ENCODE results near the gene RABGAP1L. TPM values are rescaled to one million over a fixed set of nuclear protein-coding genes. Genes with fewer than 3 reads are reported as not detected.

Gene RABGAP1L
- polyA plus RNA-seq, 1 donor (not counting 4 experiments of a cell fraction or from before 2014, with no cell fraction given) = 24.2 TPM

DNA sequence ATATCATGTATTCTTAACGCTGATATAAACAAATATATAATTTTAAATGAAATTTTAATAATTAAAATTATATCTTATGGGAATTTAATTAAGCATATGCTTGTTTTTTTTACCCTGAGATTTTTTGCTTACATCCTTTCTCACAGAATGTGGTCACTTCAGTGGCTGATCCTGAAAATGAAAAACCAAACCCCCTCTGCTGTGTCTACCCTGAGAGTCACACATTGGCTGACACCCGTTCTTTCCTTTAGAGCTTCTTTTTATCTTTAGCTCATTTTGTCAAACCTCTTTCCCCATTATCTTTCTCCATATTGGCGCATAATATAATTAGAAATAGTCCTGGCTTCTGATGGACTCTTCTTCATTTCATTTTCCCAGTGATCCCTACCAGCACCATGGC, 829.7 kb downstream of the RABGAP1L start:
- Histone ChIP-seq H2AFZ (ENCODE audit: control insufficient read depth, low read length) (no peak overlapping the region), H3K4me3 (ENCODE audit: control insufficient read depth in 2 of 3, extremely low read depth in 1 of 3, insufficient read depth in 2 of 3, low read depth in 1 of 3, low read length in 3 of 3) (no peak overlapping the region), H3K4me1 (ENCODE audit: control insufficient read depth, extremely low read depth, insufficient read depth, low read length) (peaks cover 6% of the 10 kb centered on the region), H3K9ac (ENCODE audit: control insufficient read depth, extremely low read depth, insufficient read depth, low read length) (no peak overlapping the region), H3K4me2 (ENCODE audit: control insufficient read depth, extremely low read depth, insufficient read depth, low read depth, low read length) (no peak overlapping the region), H3K36me3 (ENCODE audit: control insufficient read depth in 2 of 2, extremely low read depth in 1 of 2, insufficient read depth in 2 of 2, low read length in 2 of 2) (no peaks in the 10 kb centered on the region), H4K20me1 (ENCODE audit: control insufficient read depth, extremely low read depth, insufficient read depth, low read length) (no peaks in the 10 kb centered on the region), H3K27me3 (ENCODE audit: control insufficient read depth, extremely low read depth, insufficient read depth, low read length) (no peaks in the 10 kb centered on the region), H3K9me3 (ENCODE audit: control insufficient read depth, low read depth, low read length) (no peaks in the 10 kb centered on the region), H3K27ac (ENCODE audit: control insufficient read depth, insufficient read depth, low read length) (no peak overlapping the region), H3K79me2 (ENCODE audit: control insufficient read depth, insufficient read depth, low read length) (no peaks in the 10 kb centered on the region), H3K9me1 (ENCODE audit: control insufficient read depth, extremely low read depth, insufficient read depth, low read length) (no peaks in the 10 kb centered on the region)
- TF ChIP-seq, protein P1, sequence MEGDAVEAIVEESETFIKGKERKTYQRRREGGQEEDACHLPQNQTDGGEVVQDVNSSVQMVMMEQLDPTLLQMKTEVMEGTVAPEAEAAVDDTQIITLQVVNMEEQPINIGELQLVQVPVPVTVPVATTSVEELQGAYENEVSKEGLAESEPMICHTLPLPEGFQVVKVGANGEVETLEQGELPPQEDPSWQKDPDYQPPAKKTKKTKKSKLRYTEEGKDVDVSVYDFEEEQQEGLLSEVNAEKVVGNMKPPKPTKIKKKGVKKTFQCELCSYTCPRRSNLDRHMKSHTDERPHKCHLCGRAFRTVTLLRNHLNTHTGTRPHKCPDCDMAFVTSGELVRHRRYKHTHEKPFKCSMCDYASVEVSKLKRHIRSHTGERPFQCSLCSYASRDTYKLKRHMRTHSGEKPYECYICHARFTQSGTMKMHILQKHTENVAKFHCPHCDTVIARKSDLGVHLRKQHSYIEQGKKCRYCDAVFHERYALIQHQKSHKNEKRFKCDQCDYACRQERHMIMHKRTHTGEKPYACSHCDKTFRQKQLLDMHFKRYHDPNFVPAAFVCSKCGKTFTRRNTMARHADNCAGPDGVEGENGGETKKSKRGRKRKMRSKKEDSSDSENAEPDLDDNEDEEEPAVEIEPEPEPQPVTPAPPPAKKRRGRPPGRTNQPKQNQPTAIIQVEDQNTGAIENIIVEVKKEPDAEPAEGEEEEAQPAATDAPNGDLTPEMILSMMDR (optimal IDR thresholded peaks at IDR 0.05 in 1 of 3, IDR thresholded peaks at IDR 0.05 in 1 of 3, conservative IDR thresholded peaks at IDR 0.05 in 1 of 3; ENCODE audit: extremely low read depth in 1 of 3, insufficient read depth in 2 of 3, low read length in 3 of 3) = no peak
- TF ChIP-seq EZH2 (IDR thresholded peaks at IDR 0.05; ENCODE audit: low read length) = no peak
- dilution Hi-C loops (cut with MboI; ENCODE audit: extremely low pct_ligation_motif_present, low sequenced_read_pairs) = no loop called here
- FAIRE-seq = no peak
- DNase-seq (ENCODE audit: low read depth, low spot score) = no peak

DNA sequence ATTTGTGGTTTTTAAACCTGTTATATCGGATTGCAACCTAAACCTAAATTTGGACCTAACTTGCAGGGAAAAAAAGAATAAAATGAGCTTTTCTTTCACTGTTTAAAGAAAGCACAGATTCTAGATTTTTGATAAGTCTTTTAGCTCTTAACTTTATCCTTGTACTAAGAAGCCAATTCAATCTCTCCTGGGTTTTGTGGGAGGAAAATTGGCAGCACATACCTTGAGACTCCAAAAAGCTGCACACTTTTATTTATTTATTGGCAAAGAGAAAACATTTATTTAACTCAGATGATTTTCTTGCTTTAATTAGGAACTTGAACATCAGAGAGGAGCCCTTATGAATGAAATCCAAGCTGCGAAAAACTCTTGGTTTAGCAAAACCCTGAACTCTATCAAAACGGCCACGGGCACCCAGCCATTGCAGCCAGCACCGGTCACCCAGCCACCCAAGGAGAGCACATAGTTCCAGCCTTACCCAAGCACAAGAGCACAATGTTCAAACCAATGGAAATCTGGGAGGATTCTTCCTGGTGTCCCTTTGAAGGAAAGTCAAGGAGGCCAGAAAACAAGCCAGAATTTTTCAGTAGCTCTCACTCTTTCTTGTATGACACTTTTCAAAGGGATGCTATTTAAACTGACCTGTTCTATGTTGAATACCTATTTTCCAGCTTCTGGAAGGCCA, 830.4 kb downstream of the RABGAP1L start:
- Histone ChIP-seq H3K9ac (ENCODE audit: control insufficient read depth, extremely low read depth, insufficient read depth, low read length) (no peak overlapping the region), H3K79me2 (ENCODE audit: control insufficient read depth, insufficient read depth, low read length) (no peaks in the 10 kb centered on the region), H3K9me1 (ENCODE audit: control insufficient read depth, extremely low read depth, insufficient read depth, low read length) (no peaks in the 10 kb centered on the region), H4K20me1 (ENCODE audit: control insufficient read depth, extremely low read depth, insufficient read depth, low read length) (no peaks in the 10 kb centered on the region), H3K4me2 (ENCODE audit: control insufficient read depth, extremely low read depth, insufficient read depth, low read depth, low read length) (peak overlapping the region; percentile 72), H3K4me3 (ENCODE audit: control insufficient read depth in 2 of 3, extremely low read depth in 1 of 3, insufficient read depth in 2 of 3, low read depth in 1 of 3, low read length in 3 of 3) (no peak overlapping the region), H3K9me3 (ENCODE audit: control insufficient read depth, low read depth, low read length) (no peaks in the 10 kb centered on the region), H3K4me1 (ENCODE audit: control insufficient read depth, extremely low read depth, insufficient read depth, low read length) (peaks cover 6% of the 10 kb centered on the region), H2AFZ (ENCODE audit: control insufficient read depth, low read length) (peak overlapping the region; percentile 64), H3K36me3 (ENCODE audit: control insufficient read depth in 2 of 2, extremely low read depth in 1 of 2, insufficient read depth in 2 of 2, low read length in 2 of 2) (no peaks in the 10 kb centered on the region), H3K27ac (ENCODE audit: control insufficient read depth, insufficient read depth, low read length) (peak overlapping the region; percentile 13), H3K27me3 (ENCODE audit: control insufficient read depth, extremely low read depth, insufficient read depth, low read length) (no peaks in the 10 kb centered on the region)
- TF ChIP-seq, protein P1 (optimal IDR thresholded peaks at IDR 0.05 in 1 of 3, IDR thresholded peaks at IDR 0.05 in 1 of 3, conservative IDR thresholded peaks at IDR 0.05 in 1 of 3; ENCODE audit: extremely low read depth in 1 of 3, insufficient read depth in 2 of 3, low read length in 3 of 3) = no peak
- TF ChIP-seq EZH2 (IDR thresholded peaks at IDR 0.05; ENCODE audit: low read length) = no peak
- dilution Hi-C loops (cut with MboI; ENCODE audit: extremely low pct_ligation_motif_present, low sequenced_read_pairs) = no loop called here
- DNase-seq (ENCODE audit: low read depth, low spot score) = no peak
- FAIRE-seq = no peak

Measured in keratinocyte (primary cell).